GM12891 (cell line): ENCODE measurements around the gene OR5K2.

Source experiments
- PAX5 ChIP-seq: IDR thresholded peaks from 2 replicates; pipeline ENCODE4 v1.6.1; 2011; ENCODE audit warnings: low read length, moderate library complexity, mild to moderate bottlenecking; ENCODE audit not compliant: insufficient read depth, severe bottlenecking
- POLR2A ChIP-seq: IDR thresholded peaks from 2 replicates; pipeline ENCODE4 v1.6.1; 2011; ENCODE audit warnings: low read depth, low read length, control low read depth
- POLR2AphosphoS5 ChIP-seq: IDR thresholded peaks from 2 replicates; pipeline ENCODE4 v1.6.1; 2011; ENCODE audit warnings: low read depth, low read length, control low read depth
- POU2F2 ChIP-seq: IDR thresholded peaks from 2 replicates; pipeline ENCODE4 v1.6.1; 2011; ENCODE audit warnings: low read depth, mild to moderate bottlenecking, control low read depth, low read length, moderate library complexity
- SPI1 ChIP-seq: IDR thresholded peaks from 2 replicates; pipeline ENCODE4 v1.6.1; 2011; ENCODE audit warnings: low read depth, low read length, control low read depth
- TAF1 ChIP-seq: IDR thresholded peaks from 2 replicates; pipeline ENCODE4 v1.6.1; 2011; ENCODE audit warnings: low read depth, low read length, control low read depth

DNA sequence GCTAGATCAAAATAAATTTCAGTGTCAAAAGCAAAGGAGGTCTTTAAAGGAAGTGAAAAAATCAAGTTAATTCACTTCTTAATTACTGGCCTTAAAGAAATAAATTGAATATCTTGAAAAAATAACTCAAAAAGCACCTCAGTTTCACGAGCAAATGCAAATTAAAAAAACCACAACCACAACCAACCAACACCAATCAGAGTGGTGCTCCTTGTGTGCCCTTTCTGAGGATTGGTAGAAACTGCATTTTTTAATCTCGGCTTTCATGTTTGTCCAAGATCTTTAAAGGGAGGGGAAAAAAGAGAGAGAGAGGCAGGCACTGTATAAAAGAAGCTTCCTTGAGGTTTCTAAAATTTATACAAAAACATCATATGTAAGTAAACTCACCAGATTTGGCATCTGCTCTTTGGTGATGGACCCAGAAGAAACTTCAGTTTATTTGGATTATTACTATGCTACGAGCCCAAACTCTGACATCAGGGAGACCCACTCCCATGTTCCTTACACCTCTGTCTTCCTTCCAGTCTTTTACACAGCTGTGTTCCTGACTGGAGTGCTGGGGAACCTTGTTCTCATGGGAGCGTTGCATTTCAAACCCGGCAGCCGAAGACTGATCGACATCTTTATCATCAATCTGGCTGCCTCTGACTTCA lies 34.3 kb downstream of the OR5K2 start, which contains the start of gene GPR15:
- TF ChIP-seq POLR2A, result peak; percentile 88
- TF ChIP-seq TAF1, result peak; percentile 35; the same call in 1 of the 2 replicates
- TF ChIP-seq POLR2AphosphoS5, result no peak; the same call in 1 of the 2 replicates
- no peak for TF ChIP-seq SPI1
- TF ChIP-seq PAX5, result no peak
- peak; percentile 69; the same call in 1 of the 2 replicates for TF ChIP-seq POU2F2
